NOMO-1 treated with DMSO at 0.1 percent for 48 hours (cell line): ENCODE results near the gene EIF4E1B.

Source experiments
- DNase-seq: peaks from one replicate; lab custom pipeline; 2025; ENCODE audit not compliant: unreplicated experiment; lab: John Stamatoyannopoulos, UW

Gene EIF4E1B

DNA sequence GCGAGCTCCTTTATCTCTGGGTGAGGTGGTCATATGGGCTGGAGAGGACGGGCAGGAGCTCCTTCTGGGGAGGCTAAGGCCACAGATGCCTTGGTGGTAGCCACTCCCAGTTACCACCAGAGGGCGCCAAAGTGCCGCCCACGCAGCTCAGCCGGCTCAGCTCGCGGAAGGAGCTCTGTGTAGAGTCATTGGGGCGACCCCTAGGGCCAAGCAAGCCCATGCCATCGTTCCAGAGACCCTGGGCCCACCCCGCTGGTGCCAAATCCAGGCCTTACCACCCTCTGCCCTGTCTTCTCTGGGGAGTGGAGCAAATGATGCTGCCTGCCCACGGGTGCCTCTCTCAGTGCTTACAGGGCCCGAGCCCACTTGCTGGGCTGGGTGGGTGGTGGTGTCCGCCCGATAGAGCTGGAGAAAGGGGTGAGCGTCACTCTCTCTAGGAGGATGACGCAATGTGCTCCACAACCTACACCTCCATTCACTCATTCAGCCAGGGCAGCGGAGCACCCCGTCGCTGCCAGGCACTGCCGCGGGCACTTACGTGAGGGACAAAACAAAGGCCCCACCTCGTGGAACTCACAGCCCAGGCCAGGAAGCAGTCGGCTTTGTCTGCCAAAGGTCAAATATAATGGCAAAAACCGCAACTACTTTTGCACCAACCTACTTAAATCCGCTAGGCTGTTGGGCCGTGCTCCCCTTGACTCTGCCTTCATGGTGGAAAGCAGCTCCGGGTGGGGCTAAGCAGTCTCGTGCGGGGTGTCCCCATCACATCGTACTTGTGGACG is 30.6 kb downstream of the EIF4E1B start:
- peak; percentile 71 for DNase-seq

DNA sequence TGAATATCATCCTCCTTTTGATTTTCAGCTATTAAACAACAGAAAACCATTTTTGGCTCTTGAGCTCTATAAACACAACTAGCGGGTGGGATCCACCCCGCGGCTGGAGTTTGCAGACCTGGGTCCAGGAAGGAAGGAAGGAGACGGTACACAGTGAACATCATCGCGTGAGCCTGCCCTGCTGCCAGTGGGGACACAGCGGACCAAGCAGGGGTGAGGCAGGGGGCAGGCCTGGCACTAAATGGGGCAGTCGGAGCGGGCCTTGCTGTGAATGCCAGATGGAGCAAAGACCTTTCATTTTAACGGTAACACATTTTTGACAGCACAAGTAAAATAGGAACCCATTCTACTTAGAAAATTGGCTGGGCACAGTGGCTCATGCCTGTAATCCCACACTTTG is 31.2 kb downstream of the EIF4E1B start:
- DNase-seq = no peak

DNA sequence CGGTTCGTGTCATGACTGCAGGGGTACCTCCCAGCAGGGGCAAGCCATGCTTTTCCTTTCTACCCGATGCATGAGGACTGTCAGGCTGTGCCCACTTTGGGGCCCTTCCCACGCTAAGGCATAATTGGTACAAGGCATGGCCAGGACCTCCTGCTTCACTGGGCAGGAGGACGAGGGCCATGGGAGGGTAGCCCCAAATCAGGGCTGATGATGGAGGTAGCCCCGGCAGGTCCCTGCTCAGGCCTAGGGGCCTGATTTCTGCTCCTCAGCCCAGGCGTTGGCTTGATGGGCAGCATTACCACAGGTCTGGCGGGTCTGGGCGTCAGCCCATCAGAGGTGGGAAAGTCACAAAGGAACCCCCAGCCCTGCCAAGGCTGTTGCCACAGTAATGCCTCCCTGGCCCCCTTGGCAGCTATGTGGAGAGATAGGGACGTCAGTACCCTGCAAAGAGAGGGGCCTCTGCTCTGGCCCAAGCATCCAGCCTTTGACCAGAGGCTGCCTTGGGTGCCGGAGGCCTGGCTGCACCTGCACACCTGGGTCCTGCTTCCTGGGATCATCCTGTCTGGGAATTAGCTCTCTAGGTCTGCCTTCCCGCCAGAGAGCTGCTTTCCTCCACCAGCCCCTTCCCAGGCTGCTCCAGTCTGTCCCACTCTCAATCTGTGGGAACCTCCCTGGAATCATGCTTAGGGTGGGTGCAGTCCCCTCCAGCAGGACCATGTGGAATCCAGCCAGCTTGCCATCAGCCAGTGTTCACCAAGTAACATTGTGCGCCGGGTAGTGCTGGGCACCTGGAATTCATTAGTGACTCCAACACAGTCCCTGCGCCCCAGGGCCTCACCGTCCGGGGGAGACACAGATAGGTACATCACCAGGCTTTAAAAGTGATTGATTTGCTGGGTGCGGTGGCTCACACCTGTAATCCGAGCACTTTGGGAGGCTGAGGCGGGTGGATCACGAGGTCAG is 32.2 kb downstream of the EIF4E1B start:
- no peak for DNase-seq

DNA sequence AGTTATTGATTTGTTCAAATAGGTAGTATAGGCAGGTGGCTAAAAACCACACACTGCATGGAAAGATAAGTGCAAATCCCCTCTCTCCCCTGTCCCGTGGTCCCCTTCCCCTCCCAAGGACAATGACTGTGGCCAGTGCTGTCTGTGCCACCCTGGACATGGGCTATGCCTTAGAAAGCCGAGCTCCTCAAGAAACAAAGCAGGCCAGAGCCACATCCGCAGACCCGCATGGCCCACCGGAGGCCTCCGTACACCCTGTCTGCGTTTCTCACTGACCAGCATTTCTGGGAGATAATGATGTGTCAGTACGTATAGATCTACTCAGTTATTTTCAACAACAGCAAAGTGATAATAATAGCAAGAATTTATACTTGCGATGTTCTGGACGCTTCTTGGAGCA is 33.1 kb downstream of the EIF4E1B start:
- no peak for DNase-seq

DNA sequence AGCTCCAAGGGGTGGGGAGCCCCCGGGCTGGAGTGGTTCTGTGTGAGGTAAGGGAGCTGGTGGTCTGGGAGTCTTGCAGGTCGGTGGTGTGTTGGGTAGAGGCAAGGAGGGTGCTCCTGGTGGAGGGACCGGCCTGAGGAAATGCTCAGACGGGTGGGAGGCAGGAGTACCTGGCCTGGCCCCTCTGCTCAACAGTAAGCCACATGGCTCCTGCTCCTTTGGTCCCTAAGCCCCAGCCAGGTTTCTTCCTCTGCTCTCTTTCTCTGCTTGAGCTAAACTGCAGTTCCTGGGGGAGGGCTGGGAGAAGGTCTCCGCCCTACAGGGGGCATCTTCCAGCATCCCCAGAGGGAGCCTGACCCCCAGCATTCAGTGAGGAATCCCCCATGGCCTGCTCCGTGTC is 34.0 kb downstream of the EIF4E1B start:
- DNase-seq = no peak

DNA sequence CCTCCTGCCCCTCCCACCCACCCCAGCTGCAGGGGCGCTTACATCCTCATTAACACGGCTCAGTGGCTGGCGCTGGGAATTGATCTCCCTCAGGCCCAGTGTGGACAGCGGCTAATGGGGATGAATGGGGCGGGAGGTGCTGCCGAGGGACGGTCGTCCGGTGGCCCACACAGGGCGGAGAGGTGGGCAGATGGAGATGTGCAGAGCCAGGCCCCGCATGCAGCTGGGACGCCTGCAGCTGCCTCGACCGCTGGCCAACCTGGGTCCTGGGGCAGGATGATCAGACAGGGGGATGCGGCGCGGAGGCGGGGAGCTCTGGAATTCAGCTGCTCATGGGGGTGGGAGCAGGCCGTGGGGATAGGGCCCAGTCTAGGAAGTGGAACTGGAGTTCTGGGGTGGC is 34.4 kb downstream of the EIF4E1B start:
- DNase-seq = no peak

DNA sequence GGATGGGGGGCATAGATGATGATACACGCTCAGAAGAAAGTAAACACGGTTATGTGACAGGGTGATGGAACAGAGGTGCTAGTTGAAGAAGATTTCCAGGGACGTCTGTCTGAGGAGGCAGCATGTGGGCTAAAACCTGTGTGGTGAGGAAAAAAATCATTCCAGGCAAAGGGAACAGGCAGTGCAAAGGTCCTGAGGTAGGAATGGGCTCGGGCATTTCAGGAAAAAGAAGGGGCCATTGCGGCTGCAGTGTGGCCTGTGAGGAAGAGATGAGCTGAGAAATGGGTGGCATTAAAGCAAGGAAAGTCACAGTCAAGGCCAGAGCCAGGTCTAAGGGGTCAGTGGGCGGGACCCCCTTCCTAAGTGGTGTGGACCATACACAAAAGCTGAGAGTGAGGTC is 35.0 kb downstream of the EIF4E1B start:
- DNase-seq = no peak

DNA sequence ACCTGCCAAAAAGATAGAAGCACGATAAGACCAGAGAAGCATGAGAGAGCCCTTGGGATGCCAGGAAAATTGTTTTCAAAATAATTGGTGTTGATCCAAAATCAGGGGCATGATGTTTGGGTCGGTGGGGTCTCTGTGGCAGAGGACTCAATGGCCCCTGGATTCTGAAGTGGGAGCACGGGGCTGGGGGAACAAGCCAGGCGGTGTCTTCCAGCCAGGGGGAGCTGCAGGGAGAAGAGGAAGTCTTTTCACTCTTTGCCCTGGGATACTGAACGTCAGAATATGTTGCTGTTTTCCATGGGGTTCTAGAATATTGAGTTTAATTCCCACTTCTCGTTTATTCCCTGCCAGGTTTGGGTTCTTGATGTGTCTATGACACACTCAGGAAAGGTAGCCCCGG is 37.2 kb downstream of the EIF4E1B start:
- no peak for DNase-seq

DNA sequence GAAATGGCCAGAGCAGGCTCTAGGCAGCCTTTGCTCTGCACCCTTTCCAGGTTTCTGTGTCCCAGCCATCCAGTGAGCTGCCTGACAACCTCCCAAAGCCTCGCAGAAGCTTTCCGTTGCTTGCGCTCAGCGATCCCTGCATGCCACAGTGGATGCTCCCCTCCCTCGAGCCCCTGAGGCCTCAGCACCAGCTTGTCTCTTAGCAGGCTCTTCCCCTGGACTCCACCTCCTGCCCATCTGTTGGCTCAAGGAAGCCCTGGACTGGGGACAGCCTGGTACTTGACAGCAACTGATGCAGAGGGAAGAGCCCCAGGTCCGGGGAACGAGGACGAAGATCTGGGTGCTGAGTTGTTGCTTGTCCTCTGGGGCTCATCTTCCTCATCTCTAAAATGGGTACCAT is 40.0 kb downstream of the EIF4E1B start:
- no peak for DNase-seq

DNA sequence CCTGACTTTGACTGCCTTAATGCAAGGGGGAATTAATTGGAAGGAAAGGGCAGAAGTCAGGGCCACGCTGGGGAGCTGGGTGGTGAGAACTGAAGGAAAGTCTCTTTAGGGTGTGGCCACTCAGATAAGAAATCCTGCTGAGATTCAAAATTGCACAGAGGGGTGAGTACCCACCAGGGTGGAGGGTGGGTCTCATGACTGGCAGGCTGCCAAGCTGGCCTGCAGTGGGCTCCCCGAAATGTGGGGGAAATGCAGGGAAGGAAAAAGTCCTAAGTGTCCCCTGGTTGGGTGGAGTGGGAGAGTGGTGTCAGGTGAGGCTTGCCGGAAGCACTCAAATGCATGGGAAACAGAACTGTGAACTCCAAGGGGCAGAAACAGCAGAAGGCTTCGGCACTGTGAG is 40.9 kb downstream of the EIF4E1B start:
- no peak for DNase-seq

DNA sequence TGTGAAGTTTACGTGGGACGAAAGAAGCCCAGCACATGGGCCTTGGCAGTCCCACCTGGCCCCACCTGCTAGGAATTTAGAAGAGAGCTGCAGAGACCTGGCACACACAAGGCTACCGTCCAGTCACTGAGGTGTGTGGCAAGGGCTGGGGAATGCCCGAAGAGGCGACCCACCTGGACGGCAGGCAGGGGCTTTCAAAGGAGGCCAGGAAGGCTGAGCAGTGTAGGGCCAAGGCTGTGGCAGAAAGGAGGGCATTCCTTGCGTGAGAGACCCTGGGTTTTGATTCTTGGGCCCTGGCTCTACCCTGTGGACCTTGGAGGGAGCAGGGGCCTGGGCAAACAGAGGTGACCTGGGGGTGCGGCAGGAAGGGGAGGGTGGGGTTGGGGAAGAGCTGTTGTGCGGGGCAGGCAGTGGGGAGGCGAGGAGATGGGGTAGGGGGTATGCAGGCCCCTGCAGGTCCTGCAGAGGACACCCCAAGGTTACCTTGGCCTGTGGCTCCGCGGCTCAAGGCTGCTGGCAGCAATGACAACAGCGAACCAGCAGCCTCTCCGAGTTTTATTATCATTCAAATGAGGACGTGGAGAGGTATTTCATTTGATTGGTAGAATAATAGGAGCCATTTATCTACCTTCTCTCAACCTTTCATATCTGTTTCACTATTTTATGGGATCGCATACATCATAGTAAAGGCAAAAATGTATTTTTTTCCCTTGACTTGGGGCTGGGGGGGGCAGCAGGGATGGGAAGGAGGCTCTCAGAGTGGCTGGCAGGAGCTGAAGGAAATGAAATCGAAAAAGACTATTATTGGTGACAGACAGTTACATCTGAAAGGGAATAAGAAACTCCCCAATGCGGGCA is 41.6 kb downstream of the EIF4E1B start:
- no peak for DNase-seq

DNA sequence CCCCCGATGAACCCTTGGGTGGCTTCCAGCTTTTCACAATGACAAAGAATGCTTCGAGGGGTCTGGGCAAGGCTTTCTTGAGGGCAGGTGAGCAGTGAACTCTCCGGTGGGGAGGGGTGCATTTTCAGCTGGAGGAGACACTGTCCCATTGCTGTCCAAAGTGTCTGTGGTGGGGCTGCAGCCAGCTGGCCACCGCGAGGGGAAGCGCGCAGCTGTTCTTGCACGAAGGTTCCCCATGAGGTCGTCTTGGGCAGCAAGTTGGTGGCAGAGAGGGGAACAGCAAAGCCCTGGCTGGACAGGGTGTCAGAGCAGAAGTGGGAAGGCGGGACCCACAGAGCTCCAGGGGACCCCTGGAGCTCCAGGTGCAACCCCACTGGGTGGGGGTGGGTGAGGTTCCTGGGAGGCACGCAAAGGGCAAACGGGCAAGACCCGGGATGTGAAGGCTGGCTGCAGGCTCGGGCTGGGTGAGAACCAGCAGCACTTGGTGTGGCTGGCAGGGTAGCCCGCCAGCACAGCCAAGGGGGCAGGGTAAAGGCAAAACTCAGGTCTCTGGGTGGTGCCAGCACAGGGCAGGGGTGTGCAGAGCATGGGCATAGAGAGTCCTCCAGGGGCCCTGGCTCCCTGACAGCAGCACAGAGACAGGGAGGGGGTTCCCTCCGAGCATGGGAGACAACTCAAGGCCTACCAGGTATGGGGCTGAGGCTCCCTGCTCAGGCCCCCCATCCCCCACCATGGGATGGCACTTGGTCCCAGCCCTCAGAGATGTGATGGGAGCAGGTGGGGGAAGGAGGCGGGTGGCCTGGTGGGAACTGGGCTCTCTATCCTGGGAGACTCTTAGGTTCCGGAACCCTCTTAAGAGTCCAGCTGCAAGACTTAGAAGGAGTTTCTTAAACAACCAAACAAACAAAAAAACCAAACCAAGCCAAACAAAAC is 43.4 kb downstream of the EIF4E1B start:
- no peak for DNase-seq

DNA sequence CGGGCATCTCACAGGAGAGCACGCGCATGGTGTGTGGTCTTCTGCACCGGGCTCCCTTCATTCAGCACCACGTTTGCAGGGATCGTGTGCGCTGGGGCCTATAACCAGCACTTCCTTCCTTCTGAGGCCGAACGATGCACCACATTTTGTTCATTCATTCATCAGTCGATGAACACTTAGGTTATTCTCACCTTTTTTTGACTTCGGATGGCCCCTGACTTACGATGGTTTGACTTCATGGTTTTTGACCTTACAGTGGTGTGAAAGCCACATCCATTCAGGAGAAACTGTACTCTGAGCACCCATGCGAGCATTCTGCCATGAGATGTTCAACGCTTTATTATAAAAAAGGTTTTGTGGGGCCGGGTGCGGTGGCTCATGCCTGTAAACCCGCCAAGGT is 44.3 kb downstream of the EIF4E1B start:
- DNase-seq = no peak

DNA sequence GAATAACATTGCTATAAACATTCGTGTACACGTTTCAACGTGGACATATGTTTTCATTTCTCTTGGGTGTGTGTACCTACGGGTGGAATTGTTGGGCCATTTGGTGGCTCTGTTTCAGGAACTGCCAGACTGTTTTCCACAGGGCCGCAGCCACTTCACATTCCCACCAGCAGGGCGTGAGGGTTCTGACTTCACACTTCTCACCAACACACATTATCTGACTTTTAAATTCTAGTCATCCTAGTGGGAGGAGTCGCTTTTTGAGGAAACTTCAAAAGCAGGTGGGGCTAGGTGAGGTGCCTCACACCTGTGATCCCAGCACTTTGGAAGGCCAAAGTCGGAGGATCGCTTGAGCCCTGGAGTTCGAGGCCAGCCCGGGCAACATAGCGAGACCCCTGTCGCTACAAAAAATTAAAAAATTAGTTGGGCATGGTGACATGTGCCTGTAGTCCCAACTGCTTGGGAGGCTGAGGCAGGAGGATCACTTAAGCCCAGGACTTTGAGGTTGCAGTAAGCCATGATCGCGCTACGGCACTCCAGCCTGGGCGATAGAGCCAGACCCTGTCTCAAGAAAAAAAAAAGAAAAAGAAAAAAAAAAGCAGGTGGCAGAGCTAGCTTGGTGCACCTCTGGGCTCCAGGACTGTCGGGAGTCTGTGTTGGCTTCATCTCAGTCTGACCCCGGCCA is 45.3 kb downstream of the EIF4E1B start:
- DNase-seq = no peak

DNA sequence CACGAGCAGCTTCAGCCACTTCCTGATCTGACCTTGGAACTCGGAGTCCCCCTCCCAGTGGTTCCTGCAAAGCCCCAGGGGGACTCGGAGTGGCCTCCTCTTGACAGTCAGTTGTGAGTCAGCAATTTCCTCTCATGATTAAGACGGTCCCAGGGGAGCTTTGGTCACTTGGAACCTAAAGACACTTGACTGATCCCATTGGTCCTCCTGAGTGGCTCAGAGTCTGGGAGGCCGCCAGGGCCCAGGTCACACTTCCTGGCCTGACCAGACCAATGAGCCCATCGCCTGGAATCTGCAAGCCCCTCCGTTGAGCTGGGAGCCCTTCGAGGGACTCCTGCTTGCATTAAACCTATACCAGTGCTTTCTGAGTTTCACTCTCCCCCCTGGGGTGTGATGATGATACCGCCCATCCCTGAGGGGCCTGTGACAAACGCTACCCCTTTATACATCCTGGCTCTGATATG is 45.9 kb downstream of the EIF4E1B start:
- DNase-seq = no peak

DNA sequence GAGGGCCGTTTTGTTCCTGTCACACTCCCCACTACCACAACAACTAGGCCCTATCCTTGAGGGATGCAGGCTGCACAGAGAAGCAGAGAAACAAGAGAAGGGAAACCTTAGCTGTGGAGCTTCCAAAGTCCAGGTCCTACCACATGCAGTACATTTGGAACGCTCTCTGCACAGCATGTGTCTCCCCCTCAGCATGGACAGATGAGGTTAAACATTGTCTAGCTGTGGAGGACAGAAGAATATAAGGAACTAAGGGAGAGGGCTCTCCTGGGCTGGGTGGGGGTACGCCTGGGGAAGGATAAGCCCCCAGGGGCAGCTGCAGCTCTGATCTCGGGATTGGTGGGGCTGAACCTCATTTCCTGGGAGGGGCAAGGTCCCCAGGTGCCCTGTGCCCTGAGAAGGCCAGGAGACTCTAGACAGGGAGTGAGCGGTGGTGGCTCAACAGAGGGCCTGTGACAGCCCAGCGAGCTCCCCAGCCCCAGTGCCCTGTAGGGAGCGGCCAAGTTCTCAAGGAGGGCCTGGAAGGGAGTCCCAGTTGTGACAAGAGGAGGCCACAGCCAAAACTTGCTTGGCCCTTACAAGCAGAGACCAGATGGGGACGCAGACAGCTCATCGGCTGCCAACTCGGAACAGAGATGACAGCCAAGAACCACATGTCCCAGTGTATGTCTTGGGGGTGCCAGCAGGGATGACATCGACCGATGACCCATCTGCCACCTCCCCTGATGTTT is 46.9 kb downstream of the EIF4E1B start:
- no peak for DNase-seq

DNA sequence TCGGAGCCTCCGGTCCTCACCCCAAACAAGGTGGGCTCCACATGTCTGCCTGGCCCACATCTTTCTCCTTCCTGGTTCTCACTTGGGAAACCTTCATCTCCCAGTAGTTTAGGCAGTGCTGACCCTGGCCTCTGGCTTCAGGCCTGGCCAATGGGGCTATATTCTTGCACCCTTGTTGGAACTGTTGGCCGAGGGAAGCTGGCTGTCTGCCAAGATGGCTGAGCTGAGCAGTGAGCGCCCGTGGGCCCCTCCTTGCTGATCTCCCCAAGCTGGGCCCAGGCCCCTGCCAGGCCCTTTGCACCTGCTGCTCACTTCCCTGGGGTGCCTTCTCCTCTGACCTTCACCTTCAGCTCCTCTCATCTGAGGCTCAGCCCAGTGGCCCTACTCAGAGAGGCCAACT is 48.1 kb downstream of the EIF4E1B start:
- DNase-seq = no peak

DNA sequence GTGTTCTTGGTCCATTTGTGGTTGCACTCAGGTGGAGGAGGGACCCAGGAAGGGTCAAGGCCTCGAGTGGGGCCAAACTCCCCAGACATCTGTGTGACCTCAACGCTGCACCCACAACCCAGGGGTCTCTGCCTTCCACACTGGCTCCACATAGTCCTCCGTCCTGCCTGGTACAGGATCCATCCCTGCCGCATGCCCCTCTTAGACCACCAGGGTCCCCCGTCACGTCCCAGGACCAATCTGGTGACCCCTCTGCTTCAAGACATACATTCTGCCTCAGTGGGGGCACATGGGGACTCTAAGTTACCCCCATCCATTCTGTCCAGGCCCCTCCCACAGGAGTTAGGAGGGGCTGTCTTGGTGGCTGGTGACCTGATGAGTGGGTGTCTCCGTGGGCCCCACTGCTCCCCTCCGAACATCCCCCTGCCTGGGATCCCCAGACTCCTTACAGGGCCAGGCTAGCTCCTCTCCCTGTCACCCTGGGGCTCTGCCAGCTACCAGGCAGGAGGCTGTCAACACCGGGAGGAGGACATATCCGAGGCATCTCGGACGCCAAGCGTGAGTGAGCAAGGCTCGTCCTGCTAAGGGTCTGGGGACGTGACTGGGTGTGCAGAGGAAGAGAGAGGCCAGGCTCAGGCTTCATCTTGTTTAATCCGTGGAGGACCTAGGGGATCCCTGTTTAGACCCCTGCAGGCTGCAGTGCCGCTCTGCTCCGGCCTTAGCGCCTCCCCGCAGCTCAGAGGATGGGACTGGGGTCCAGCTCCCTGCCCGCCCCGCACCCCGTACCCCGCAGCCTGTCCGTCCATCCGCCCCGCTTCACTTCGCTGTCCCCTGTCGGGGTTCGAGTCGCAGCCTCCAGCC is 49.1 kb downstream of the EIF4E1B start:
- DNase-seq = no peak
